HG02623 (cell line): ENCODE results near the gene CIPC.

Experiments
- ATAC-seq: cut with Tn5 transposase; IDR thresholded peaks from one replicate; pipeline ENCODE4 v1.9.1; 2021; ENCODE audit warnings: moderate library complexity; ENCODE audit not compliant: unreplicated experiment

The CIPC gene

DNA sequence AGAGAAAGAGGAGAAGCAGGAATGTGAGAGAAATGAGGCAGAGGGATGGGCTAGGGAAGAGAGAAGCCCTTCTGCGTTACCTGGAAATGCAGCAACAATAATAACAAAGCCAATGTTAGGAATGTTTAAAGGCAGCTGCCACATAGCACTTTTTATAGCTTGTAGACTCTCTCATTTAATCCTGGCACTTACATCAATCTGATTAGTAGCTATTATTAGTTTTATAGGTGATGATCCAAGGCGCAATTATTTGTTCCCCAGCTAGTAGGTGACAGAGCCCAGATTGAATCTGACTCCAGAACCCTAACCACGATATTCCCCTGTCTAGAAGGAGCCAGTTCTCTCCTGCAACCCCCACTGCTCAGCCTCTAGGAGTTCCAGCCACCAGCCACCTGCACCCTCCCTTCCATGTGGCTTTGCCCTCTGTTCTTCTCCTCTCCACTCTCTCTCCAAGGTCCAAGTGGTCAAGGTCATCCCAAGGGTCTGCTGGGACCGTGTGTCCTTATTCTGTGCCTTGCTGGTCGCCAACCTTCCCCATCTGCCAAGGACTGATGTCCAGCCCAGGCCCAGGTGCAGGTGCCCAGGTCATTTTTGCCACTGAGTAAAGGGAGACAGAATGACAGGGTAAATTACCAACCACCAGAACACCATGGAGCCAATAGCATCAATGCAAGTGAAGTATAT, 29.4 kb upstream of the CIPC start:
- no peak for ATAC-seq

DNA sequence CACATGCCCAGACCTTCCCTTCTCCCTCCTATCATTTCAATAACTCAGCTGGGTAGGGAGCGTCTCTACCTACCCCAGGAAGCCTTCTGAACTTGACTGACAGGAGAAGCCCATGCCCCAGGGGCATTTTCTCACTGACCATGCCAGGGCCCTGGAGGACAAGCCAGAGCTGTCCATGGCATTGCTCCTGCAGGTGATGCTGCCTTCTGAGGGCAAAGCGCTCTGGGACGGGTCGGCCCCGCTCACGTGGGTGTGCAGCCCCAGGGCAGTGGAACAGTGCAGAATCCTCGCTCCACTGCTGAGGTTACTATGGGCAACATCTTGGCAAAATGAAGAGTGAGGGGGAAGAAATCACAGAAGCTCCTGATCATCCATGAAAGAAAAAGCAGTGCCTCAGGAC, 28.5 kb upstream of the CIPC start:
- ATAC-seq = no peak

DNA sequence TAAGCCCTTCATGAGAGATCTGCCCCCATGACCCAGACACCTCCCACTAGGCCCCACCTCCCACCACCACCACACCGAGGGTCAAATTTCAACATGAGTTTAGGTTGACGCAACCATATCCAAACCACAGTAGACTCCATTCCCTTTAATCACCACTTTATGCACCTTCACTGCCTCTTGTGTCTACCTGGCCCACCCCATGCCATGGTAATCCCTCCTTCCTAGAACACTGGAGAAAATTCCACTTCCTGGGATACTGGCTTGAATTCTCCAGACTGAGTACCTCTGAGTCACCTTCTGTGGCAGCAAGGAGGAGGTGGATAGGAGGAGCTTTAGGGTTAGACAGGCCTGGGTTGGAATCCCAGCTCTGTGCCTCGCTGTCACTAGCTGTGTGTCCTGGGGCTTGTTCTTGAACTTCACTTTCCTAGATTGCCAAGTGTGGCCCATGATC, 26.1 kb upstream of the CIPC start:
- ATAC-seq = no peak

DNA sequence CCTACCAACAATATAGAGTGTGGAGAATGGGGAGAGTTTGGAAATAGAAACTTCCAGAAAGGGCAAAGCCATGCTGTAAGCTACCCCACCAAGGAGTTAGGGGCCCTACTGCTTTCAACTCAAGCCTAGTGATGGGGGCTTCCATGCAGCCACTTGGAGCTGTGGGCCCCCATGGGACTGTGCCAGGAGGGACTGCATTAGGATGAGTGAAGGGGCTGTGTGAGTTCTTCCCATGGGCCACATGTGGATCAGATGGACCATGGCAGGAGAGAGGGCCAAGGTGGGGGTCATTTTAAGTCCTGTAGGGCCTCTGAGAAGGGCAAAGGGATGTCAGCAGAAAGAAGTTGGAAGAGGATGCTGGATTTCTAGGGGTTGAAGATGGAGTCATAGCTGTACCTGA, 23.1 kb upstream of the CIPC start:
- no peak for ATAC-seq

DNA sequence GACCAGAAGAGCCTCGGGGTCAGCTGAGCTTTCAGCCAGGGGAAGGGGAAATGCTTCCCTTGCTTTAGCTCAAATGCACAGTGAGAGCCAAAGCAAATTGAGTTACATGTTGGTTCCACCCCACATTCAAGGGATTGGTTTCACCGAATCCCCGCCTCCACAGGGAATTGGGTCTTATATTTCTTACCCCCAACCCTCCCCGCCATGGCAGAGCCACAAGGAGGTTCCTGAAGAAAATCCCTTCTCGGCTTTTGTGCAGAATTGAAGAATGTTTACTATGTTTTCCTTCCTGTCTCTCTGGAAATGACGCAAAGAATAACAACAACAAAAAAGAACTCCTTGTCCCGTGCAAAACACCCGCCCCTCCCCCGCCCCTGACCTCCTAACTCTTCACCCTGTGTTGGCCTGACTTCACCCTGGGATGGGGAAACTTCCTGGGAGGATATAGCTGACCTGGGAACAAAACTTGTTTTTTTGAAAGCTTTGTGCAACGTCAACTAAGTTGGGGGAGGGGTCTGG, 21.9 kb upstream of the CIPC start:
- no peak for ATAC-seq

DNA sequence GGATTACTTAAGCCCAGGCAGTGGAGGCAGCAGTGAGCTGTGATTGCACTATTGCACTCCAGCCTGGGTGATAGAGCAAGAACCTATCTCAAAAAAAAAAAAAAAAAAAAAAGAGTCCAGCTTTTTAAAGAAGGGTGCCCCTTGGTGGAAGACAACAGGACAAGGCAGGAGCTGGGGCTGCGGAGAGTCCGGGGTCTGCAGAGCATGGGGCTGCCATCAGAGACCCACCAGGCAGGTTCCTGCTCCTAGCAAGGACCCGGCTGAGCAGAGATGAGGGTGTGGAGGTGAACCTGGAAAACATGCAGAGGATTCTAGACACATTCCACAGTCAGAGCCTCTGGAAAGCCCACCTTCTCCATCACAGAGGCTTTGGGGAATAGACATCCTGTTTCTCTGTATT, 21.0 kb upstream of the CIPC start:
- ATAC-seq = no peak

DNA sequence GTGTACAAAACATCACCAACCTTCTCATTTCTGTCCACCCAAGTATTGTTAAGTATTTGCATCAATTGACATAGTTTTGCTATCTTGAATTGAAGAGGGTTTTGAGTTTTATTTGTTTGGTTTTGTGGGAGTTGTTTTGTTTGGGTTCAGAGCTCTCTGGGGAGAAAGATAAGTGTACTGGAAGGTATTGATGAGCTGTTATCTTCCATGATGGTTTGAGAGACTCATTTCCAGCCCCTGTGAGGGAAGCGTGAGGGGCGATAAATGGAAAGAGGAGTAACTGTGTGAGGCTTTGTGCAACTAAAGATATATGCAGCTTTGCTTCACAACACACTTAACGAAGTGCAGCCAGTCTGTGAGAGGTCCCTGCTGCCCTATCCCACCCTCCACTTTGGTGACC, 15.7 kb upstream of the CIPC start:
- ATAC-seq = no peak

DNA sequence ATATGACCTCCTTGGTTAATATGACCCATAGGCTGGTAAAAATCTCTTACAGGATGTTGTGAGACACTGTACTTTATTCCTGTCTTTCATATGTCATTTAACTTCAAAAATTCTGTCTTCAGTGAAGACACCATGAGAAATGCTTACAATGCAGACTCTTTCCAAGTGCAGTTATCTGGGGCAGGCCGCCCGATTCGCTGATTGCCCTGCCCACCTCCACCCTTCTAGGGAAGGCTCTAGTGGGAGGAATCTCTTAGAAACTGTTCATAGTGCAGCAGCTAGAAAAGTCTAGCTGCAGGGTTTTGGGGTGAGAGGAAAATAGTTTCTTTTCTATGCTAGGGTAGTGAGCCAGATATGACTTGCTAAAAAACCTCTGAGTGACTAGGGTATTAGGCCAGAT, 15.0 kb upstream of the CIPC start:
- no peak for ATAC-seq

DNA sequence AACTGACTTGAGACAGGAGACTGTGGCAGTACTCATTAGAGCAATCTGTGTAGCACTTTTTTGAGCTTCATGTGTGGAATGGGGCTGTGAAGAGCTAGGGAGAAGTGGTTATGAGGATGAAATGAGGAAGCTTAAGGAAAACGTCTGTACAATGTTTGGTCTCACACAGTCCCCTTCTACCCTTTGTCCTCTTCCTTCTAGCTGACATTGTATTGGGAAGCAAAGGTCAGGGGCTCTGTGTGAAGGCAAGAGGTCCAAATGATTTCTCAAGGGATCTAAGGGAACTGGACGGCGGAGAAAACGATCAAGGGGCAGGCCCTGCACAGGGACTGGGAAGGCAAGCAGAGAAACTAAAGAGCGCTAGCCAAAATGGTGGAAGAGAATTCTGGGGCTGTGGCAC, 13.1 kb upstream of the CIPC start:
- ATAC-seq = no peak

DNA sequence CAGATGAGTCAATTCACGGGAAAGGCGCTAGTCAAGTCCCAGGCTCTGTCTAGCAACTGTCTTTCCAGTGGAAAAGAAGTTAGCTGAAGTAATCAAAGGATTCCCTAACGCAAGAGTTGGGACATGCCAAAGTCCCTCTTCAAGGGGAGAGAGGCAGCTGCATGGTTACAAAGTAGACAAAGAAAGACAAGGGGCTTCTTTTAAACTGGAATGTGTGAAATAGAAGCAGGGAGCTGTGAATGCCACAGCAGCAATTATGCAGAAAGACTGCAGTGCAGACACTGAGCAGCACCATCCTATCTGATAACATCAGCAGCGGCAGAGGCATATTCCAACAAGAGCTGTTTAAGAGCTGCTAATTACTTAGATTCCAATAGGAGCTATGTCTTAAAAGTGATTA, 12.5 kb upstream of the CIPC start:
- ATAC-seq = no peak

DNA sequence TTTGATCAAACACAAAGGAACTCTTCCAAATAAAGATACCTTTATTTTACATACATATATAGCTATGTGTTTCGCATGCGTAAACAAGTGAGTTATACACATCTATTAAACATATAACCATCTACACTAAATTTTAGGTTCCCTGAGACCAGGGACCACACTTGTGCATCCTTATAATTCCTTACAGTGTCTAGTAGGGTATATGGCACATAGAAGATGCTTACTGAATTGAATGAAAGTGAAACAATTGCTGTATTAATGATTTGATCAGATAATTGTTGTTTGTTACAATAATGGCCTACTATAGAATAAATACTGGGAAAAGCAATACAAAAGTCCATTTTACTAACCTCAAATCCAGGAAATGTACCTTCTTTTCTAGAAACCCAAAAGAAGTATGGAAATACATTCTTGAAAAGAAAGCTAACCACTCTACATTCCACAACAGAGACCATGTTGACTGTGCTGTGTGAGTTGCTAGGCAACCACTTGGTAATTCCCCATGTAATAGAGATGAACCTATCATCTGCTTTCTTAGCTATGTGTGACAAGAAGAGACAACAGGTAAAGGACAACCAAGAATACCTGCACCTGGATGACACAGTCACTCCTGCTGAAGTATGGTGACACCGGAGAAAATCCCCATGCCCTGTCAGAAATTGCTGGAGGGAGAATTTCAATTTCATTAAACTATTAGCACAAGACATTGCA, 11.9 kb upstream of the CIPC start:
- ATAC-seq = no peak

DNA sequence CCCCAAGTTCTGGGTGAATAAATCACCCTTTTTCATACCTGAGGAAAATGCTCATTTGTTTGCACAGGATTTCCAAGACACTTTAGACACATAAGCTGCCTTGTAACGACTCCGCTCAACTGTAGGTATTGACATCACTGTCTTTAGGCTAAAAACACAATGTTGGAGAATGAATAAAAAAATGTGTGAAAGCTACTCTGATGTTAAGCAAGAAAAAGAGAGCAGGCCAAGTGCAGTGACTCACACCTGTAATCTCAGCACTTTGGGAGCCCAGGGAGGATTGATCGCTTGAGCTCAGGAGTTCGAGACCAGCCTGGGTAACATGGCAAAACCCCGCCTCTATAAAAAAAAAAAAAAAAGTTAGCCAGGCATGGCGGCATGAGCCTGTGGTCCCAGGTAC, 11.1 kb upstream of the CIPC start:
- no peak for ATAC-seq

DNA sequence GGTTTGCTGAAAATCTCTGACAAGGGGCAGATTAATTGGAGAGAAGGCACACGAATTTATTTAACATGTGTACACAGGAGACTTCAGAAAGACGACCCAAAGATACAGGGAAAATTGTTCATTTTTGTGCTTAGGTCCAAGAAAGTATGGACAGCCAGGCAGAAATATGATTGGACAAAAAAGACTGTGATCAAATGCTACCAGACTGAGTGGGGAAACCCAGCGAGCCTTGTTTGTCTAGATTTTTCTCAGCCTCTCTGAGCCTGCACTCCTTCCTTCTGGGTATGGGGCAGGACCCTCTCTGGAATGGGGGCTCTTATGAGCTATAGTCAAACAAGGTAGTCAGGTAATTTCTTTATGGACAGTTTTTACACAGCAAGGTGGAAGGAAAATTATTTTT, 10.4 kb upstream of the CIPC start:
- ATAC-seq = no peak

DNA sequence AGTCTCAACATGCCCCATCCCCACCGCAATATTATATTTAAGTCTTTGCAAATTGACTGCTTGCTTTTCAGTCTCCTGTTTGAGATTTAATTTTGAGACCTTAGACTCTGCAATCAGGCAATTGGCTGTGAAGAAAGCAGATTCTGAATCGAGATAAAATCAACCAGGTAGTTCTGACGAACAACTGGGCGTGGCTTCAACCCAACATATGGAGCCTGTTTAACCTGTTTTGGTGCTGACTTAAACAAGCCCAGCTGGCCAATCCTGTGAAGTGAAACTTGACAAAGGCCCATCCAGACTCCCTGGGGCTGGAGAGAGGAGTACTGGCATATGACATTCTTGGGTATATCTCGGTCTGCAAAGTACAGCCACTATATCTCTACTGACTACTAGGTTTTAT, 9.8 kb upstream of the CIPC start:
- no peak for ATAC-seq

DNA sequence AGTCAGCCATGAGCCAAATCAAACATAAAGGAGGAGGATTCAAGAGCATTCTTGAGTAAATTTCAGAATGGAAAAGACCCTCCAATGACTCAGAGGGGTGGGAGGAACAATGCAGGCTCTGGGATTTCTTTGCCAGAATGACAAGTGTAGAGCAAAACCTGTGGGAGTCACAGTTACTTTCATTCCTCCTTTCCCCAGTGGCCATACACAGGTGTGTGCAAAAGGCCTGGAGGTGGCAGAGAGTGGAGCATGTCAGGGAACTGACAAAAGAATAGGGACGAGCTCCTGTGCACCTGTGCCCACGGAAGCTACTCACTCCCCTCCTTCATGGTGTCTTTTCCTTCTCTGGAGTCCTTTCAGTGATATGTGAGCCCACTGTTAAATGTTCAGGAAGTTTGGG, 9.4 kb upstream of the CIPC start:
- no peak for ATAC-seq

DNA sequence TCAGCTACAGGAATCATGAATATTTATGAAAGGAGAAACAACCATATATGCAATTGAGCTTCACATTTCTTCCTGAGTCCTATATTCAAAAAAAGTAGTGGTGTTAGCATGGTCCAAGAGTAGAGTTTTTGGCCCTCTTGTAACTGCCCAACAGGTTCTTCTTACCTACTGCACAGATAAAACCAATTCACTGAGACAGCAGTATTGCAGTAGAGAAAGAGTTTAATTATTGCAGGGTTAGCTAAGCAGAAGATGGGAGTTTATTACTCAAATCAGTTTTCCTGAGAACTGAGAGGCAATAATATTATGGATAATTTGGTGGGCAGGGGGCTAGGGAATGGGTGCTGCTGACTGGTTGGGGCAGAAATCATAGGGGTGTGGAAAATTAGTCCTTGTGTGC, 6.5 kb upstream of the CIPC start:
- no peak for ATAC-seq

DNA sequence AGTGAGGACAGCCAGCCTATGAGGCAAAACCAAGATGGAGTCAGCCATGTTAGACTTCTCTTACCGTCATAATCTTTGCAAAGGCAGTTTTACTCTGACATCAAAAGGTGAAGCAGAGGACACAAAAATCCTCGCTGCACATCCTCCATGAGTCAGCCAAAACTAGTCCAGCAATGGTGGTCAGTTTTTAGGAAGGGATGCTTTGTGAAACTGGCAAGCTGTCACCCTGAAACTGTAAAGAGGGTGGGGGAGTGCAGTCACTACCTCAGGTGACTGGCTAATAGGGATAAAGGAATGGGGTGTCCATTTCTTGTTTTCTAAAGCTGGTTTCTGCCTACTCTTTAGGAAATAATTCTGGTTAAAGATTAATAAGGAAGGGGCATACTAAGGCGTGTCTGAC, 5.4 kb upstream of the CIPC start:
- no peak for ATAC-seq

DNA sequence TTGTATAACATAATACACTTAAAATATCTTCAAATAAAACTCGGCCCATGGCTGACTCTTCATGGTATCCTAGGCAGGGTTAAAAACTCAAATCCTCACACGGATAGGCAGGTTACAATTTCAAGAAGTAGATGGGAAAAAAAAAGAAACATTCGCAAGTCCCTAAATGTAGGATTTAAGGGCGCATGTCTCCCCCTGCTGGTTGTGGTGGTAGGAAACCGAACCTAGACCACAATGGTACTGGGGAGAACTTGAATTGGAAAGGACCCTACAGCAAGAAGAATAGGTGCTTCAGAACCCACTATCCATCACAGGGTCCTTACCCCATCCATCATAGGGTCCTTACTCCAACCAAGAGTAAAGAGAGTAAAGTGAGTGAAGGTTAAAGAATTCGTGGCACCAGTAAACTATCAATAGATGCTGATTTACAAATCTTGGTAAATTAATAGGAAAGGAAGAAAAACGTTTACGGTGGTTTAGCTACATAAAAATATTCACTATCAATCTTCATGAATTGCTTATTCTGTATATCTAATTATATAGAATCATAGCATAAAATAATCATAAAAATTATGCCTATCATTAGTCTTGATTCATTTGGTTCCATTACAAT, 3.3 kb upstream of the CIPC start:
- no peak for ATAC-seq

DNA sequence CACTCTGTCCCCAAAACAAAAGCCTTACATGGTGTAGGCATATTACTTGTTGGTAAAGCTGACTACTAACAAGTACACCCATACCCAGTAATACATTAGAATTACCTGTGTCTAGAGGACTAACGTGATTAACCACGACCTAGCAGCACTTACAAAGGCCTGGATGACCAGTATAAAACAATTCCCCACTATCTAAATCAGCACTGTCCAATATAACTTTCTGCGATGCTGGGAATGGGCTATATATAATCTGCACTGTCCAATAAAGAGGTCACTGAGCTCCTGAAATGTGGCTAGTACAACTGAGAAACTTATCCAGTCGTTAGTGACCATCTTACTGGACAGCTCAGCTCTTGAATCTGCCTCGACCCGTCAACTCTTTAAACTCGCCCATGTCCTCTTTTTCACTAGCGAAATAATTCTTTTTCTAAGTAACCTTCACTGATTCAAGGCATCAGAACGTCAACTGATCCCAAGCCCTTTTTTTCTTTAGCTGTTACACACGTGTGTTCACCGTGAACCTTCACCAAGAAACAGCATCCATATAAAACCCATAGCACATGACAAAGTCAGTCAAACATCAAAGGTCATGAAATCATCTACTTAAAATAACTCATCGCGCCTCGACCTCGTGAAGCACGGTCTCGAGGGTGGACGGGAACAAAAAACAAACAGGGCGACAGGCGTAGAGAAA, 905 bp upstream of the CIPC start:
- ATAC-seq = no peak

DNA sequence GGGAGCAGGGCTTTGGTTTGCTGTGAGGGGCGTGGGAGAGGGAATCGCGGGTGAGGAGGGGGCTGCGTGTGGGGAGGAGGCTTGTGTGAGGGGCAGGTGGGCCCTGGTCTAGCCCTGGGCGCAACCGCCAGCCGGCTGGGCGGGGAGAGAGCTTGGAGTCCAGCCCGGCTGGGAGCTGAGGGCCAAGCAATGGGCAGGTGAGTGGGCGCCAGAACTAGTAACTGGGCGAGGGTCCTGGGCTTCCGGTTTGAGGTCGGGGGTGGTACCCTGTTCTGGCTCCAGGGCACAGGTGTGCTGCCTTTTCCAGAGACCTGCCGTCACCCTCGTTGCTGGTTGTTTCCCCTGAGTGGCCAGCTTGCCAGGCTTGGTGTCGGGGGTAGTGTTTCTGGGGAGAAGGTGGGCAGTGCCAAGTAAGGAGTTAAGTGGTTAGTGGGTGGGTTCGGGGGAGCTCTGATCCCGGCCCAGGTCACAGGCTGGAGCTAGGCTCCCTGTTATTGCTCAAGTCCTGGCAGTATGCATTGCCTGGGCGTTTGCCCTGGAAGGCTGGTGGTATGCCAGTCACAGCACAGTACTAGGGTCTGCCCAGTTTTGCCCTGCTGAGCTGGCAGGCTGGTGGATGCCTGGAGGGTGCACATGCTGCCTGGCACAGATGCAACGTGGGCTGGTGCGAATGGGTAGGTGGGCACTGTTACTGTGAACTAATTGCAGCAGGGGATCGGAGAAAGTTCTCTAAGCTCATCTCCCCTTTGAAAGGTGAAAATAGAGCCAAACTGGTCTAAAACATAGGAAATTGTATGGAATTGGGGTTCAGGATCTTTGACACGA, 683 bp downstream of the CIPC start:
- ATAC-seq = no peak
